Smooth muscle cell (in vitro differentiated cells): ENCODE data around the gene CUL4B. TPM values are rescaled to one million over a fixed set of nuclear protein-coding genes. Genes with fewer than 3 reads are reported as not detected.

Experiments used
- DNase-seq: peaks from one replicate; lab custom pipeline; 2025; ENCODE audit not compliant: unreplicated experiment; lab: John Stamatoyannopoulos, UW
- H2AFZ ChIP-seq: fragments of 200-600 bp; sonication (generic); 2 replicates; pipeline ENCODE4 v1.6.0; 2016; ENCODE audit warnings: antibody characterized with exemption, low read depth, mild to moderate bottlenecking
- H3F3A ChIP-seq: fragments of 200-600 bp; sonication (generic); 2 replicates; pipeline ENCODE4 v1.6.0; 2017; ENCODE audit warnings: antibody characterized with exemption, low read depth
- H3K27ac ChIP-seq: fragments of 200-600 bp; sonication (generic); 2 replicates; pipeline ENCODE4 v1.5.1; 2016; ENCODE audit warnings: low read depth, mild to moderate bottlenecking
- H3K27me3 ChIP-seq: fragments of 200-600 bp; sonication (generic); 2 replicates; pipeline ENCODE4 v1.6.1; 2016; ENCODE audit warnings: low read depth, mild to moderate bottlenecking
- H3K36me3 ChIP-seq: fragments of 200-600 bp; sonication (generic); 2 replicates; pipeline ENCODE4 v1.5.1; 2016; ENCODE audit warnings: low read depth
- H3K4me1 ChIP-seq: fragments of 200-600 bp; sonication (generic); 2 replicates; pipeline ENCODE4 v1.5.1; 2016; ENCODE audit warnings: low read depth
- H3K4me2 ChIP-seq: fragments of 200-600 bp; sonication (generic); 2 replicates; pipeline ENCODE4 v1.6.0; 2016; ENCODE audit warnings: mild to moderate bottlenecking
- H3K4me3 ChIP-seq: fragments of 200-600 bp; sonication (generic); 2 replicates; pipeline ENCODE4 v1.5.1; 2016; ENCODE audit warnings: mild to moderate bottlenecking
- H3K79me2 ChIP-seq: fragments of 200-600 bp; sonication (generic); 2 replicates; pipeline ENCODE4 v1.6.0; 2016; ENCODE audit warnings: low read depth, mild to moderate bottlenecking
- H3K9ac ChIP-seq: fragments of 200-600 bp; sonication (generic); 2 replicates; pipeline ENCODE4 v1.6.0; 2016; ENCODE audit warnings: low read depth
- H3K9me3 ChIP-seq: fragments of 200-600 bp; sonication (generic); replicated peaks from 2 replicates; pipeline ENCODE4 v1.5.1; 2016; ENCODE audit warnings: low read depth
- H4K20me1 ChIP-seq: fragments of 200-600 bp; sonication (generic); 2 replicates; pipeline ENCODE4 v1.6.0; 2016; ENCODE audit warnings: low read depth
- CTCF ChIP-seq: fragments of 200-600 bp; sonication (generic); IDR thresholded peaks from 2 replicates; pipeline ENCODE4 v1.5.1; 2017; ENCODE audit warnings: borderline replicate concordance, mild to moderate bottlenecking, antibody characterized with exemption; ENCODE audit not compliant: insufficient read depth, poor library complexity, severe bottlenecking
- WGBS: methylation state at CpG from one replicate; pipeline ENCODE4 v1.1.7; 2016; ENCODE audit warnings: low lambda C conversion rate; 5-methylcytosine and 5-hydroxymethylcytosine counted together
- polyA plus RNA-seq: library from polyadenylated mRNA; unstranded; fragments of >200 nt; fragmentation: Nextera tagmentation; extraction: Ambion mirVana; gene quantifications from 2 replicates; pipeline ENCODE4 v1.2.1, GENCODE V29; 2016
- total RNA-seq: library from RNA; depleted of rRNA; stranded (reverse); fragments of >200 nt; gene quantifications from 2 replicates; pipeline ENCODE4 v1.2.3, GENCODE V29; 2014

Gene CUL4B
- total and polyA plus RNA-seq, 2 experiments from 2014 or later, result 13.1 to 49.6 TPM

GRCh38 chrX:120534413-120535205 lies 26.2 kb downstream of the CUL4B start:
- Histone ChIP-seq H3K9ac (no peak overlapping the region), H3F3A (no peaks in the 10 kb centered on the region), H3K9me3 (no peaks in the 10 kb centered on the region), H3K79me2 (no peaks in the 10 kb centered on the region), H4K20me1 (no peaks in the 10 kb centered on the region), H3K4me3 (no peak overlapping the region), H3K27ac (no peak overlapping the region), H2AFZ (no peak overlapping the region), H3K4me2 (no peak overlapping the region), H3K36me3 (peaks cover 7% of the 10 kb centered on the region), H3K27me3 (no peaks in the 10 kb centered on the region), H3K4me1 (no peaks in the 10 kb centered on the region)
- WGBS, result 81% methylated on average over 3 of the region's 3 CpGs
- DNase-seq, result no peak
- no peak for TF ChIP-seq CTCF

- H4K20me1 ChIP-seq, result no peaks in the 10 kb centered on the region
- no peaks in the 10 kb centered on the region for H3K9me3 ChIP-seq
- no peaks in the 10 kb centered on the region for H3K79me2 ChIP-seq
- H3K9ac ChIP-seq, result no peak overlapping the region
- DNase-seq, result no peak
- WGBS, result 75% methylated on average over 5 of the region's 5 CpGs
- no peaks in the 10 kb centered on the region for H3K36me3 ChIP-seq
- no peaks in the 10 kb centered on the region for H3K4me1 ChIP-seq
- no peak overlapping the region for H3K4me2 ChIP-seq
- no peak overlapping the region for H3K4me3 ChIP-seq
- TF ChIP-seq CTCF, result no peak
- no peak overlapping the region for H3K27ac ChIP-seq
- no peaks in the 10 kb centered on the region for H3K27me3 ChIP-seq
- H3F3A ChIP-seq, result no peaks in the 10 kb centered on the region
- no peak overlapping the region for H2AFZ ChIP-seq
Observed at GRCh38 chrX:120522820-120523219, 37.9 kb downstream of the CUL4B start.

GRCh38 chrX:120517936-120518335 lies 42.8 kb downstream of the CUL4B start:
- H3K4me1 ChIP-seq, result no peaks in the 10 kb centered on the region
- no peak for TF ChIP-seq CTCF
- no peak overlapping the region for H3K27ac ChIP-seq
- H3K9me3 ChIP-seq, result no peaks in the 10 kb centered on the region
- H2AFZ ChIP-seq, result no peak overlapping the region
- no peaks in the 10 kb centered on the region for H3K27me3 ChIP-seq
- H3K4me2 ChIP-seq, result no peak overlapping the region
- H3F3A ChIP-seq, result no peaks in the 10 kb centered on the region
- no peak overlapping the region for H3K9ac ChIP-seq
- H3K36me3 ChIP-seq, result no peaks in the 10 kb centered on the region
- H3K79me2 ChIP-seq, result no peaks in the 10 kb centered on the region
- 91% methylated on average over 3 of the region's 3 CpGs for WGBS
- DNase-seq, result no peak
- no peaks in the 10 kb centered on the region for H4K20me1 ChIP-seq
- no peak overlapping the region for H3K4me3 ChIP-seq

- TF ChIP-seq CTCF, result peak; percentile 13
- WGBS, result 56% methylated on average over 1 of the region's 1 CpG
Observed at GRCh38 chrX:120514236-120514635, 46.5 kb downstream of the CUL4B start.

More at GRCh38 chrX:120514236-120514635, 46.5 kb downstream of the CUL4B start:
- H3K9ac ChIP-seq, result no peak overlapping the region
- no peak overlapping the region for H2AFZ ChIP-seq
- H3K27ac ChIP-seq, result no peak overlapping the region
- H3K79me2 ChIP-seq, result no peaks in the 10 kb centered on the region
- H3K4me2 ChIP-seq, result no peak overlapping the region
- H3K27me3 ChIP-seq, result no peaks in the 10 kb centered on the region
- no peaks in the 10 kb centered on the region for H3K9me3 ChIP-seq
- H3K36me3 ChIP-seq, result no peaks in the 10 kb centered on the region
- DNase-seq, result no peak
- H3F3A ChIP-seq, result no peaks in the 10 kb centered on the region
- H3K4me3 ChIP-seq, result no peak overlapping the region
- no peaks in the 10 kb centered on the region for H4K20me1 ChIP-seq
- H3K4me1 ChIP-seq, result no peaks in the 10 kb centered on the region
